ENCODE data around the gene TUBA4B. TPM values are rescaled to one million over a fixed set of nuclear protein-coding genes. Genes with fewer than 3 reads are reported as not detected.
"Not testable (repeated sequence)": the region's sequence is repeated elsewhere in the genome, so short reads cannot be mapped to it uniquely, and the experiment has no call there.

Gene TUBA4B
- total and polyA plus RNA-seq, 4 donors, result 0.38 to 1.5 (median 0.39) TPM; not detected in 1

GRCh38 chr2:219254590-219255201 is 1.7 kb downstream of the TUBA4B start:
- H3K4me1 ChIP-seq (ENCODE audit: control insufficient read depth, insufficient read depth, low read length), result peaks cover 35% of the 10 kb centered on the region
- H3K36me3 ChIP-seq (ENCODE audit: control insufficient read depth, insufficient read depth, low read length), result peaks cover 7% of the 10 kb centered on the region
- no peak overlapping the region for H3K27ac ChIP-seq (ENCODE audit: low read depth, low read length)
- no peaks in the 10 kb centered on the region for H3K9me3 ChIP-seq (ENCODE audit: control insufficient read depth, insufficient read depth, low read length)
- 22% methylated on average over 12 of the region's 12 CpGs for WGBS (ENCODE audit: insufficient coverage)
- no peak overlapping the region for H3K4me3 ChIP-seq (ENCODE audit: low read depth, low read length)
- DNase-seq (ENCODE audit: low read depth in 4 of 6, low spot score in 6 of 6), result no peak
- peaks cover 66% of the 10 kb centered on the region for H3K27me3 ChIP-seq (ENCODE audit: control insufficient read depth, insufficient read depth, low read length)

- 85% methylated on average over 5 of the region's 10 CpGs for WGBS (ENCODE audit: insufficient coverage)
- not testable (repeated sequence) for H3K36me3 ChIP-seq (ENCODE audit: control insufficient read depth, insufficient read depth, low read length)
Observed at GRCh38 chr2:219258942-219259341, 5.9 kb downstream of the TUBA4B start.

GRCh38 chr2:219261024-219261855 is 8.2 kb downstream of the TUBA4B start:
- Histone ChIP-seq H3K27ac (ENCODE audit: low read depth, low read length) (no peak overlapping the region), H3K36me3 (ENCODE audit: control insufficient read depth, insufficient read depth, low read length) (no peaks in the 10 kb centered on the region), H3K4me3 (ENCODE audit: low read depth, low read length) (no peak overlapping the region), H3K4me1 (ENCODE audit: control insufficient read depth, insufficient read depth, low read length) (no peaks in the 10 kb centered on the region), H3K9me3 (ENCODE audit: control insufficient read depth, insufficient read depth, low read length) (no peaks in the 10 kb centered on the region), H3K27me3 (ENCODE audit: control insufficient read depth, insufficient read depth, low read length) (peaks cover 40% of the 10 kb centered on the region)
- 49% methylated on average over 2 of the region's 5 CpGs for WGBS (ENCODE audit: insufficient coverage)
- no peak for DNase-seq (ENCODE audit: low read depth in 4 of 6, low spot score in 6 of 6)

More at GRCh38 chr2:219258942-219259341, 5.9 kb downstream of the TUBA4B start:
- not testable (repeated sequence) for H3K9me3 ChIP-seq (ENCODE audit: control insufficient read depth, insufficient read depth, low read length); H3K27ac ChIP-seq (ENCODE audit: low read depth, low read length); DNase-seq (ENCODE audit: low read depth in 4 of 6, low spot score in 6 of 6); H3K4me3 ChIP-seq (ENCODE audit: low read depth, low read length)
- H3K4me1 ChIP-seq (ENCODE audit: control insufficient read depth, insufficient read depth, low read length), result peaks cover 11% of the 10 kb centered on the region
- peaks cover 63% of the 10 kb centered on the region for H3K27me3 ChIP-seq (ENCODE audit: control insufficient read depth, insufficient read depth, low read length)

GRCh38 chr2:219266232-219266631 is 13.2 kb downstream of the TUBA4B start:
- Histone ChIP-seq H3K9me3 (ENCODE audit: control insufficient read depth, insufficient read depth, low read length) (no peaks in the 10 kb centered on the region), H3K27me3 (ENCODE audit: control insufficient read depth, insufficient read depth, low read length) (peaks cover 15% of the 10 kb centered on the region), H3K4me1 (ENCODE audit: control insufficient read depth, insufficient read depth, low read length) (no peaks in the 10 kb centered on the region), H3K27ac (ENCODE audit: low read depth, low read length) (no peak overlapping the region), H3K4me3 (ENCODE audit: low read depth, low read length) (no peak overlapping the region), H3K36me3 (ENCODE audit: control insufficient read depth, insufficient read depth, low read length) (no peaks in the 10 kb centered on the region)
- WGBS (ENCODE audit: insufficient coverage), result 62% methylated on average over 2 of the region's 5 CpGs
- no peak for DNase-seq (ENCODE audit: low read depth in 4 of 6, low spot score in 6 of 6)

GRCh38 chr2:219266886-219267285 is 13.8 kb downstream of the TUBA4B start:
- Histone ChIP-seq H3K27ac (ENCODE audit: low read depth, low read length) (no peak overlapping the region), H3K27me3 (ENCODE audit: control insufficient read depth, insufficient read depth, low read length) (peaks cover 9% of the 10 kb centered on the region), H3K9me3 (ENCODE audit: control insufficient read depth, insufficient read depth, low read length) (no peaks in the 10 kb centered on the region), H3K36me3 (ENCODE audit: control insufficient read depth, insufficient read depth, low read length) (no peaks in the 10 kb centered on the region), H3K4me1 (ENCODE audit: control insufficient read depth, insufficient read depth, low read length) (no peaks in the 10 kb centered on the region), H3K4me3 (ENCODE audit: low read depth, low read length) (no peak overlapping the region)
- 60% methylated on average over 1 of the region's 1 CpG for WGBS (ENCODE audit: insufficient coverage)
- no peak for DNase-seq (ENCODE audit: low read depth in 4 of 6, low spot score in 6 of 6)

- no peak overlapping the region for H3K4me3 ChIP-seq (ENCODE audit: low read depth, low read length)
- H3K36me3 ChIP-seq (ENCODE audit: control insufficient read depth, insufficient read depth, low read length), result no peaks in the 10 kb centered on the region
- no peak for DNase-seq (ENCODE audit: low read depth in 4 of 6, low spot score in 6 of 6)
- no peaks in the 10 kb centered on the region for H3K9me3 ChIP-seq (ENCODE audit: control insufficient read depth, insufficient read depth, low read length)
- no CpG with 5 or more reads among the region's 2 CpGs for WGBS (ENCODE audit: insufficient coverage)
- peaks cover 15% of the 10 kb centered on the region for H3K27me3 ChIP-seq (ENCODE audit: control insufficient read depth, insufficient read depth, low read length)
- H3K4me1 ChIP-seq (ENCODE audit: control insufficient read depth, insufficient read depth, low read length), result no peaks in the 10 kb centered on the region
- H3K27ac ChIP-seq (ENCODE audit: low read depth, low read length), result no peak overlapping the region
Observed at GRCh38 chr2:219268294-219268693, 15.3 kb downstream of the TUBA4B start.

GRCh38 chr2:219269362-219270054 is 16.5 kb downstream of the TUBA4B start:
- Histone ChIP-seq H3K27me3 (ENCODE audit: control insufficient read depth, insufficient read depth, low read length) (peaks cover 16% of the 10 kb centered on the region), H3K27ac (ENCODE audit: low read depth, low read length) (no peak overlapping the region), H3K36me3 (ENCODE audit: control insufficient read depth, insufficient read depth, low read length) (no peaks in the 10 kb centered on the region), H3K4me3 (ENCODE audit: low read depth, low read length) (no peak overlapping the region), H3K4me1 (ENCODE audit: control insufficient read depth, insufficient read depth, low read length) (no peaks in the 10 kb centered on the region), H3K9me3 (ENCODE audit: control insufficient read depth, insufficient read depth, low read length) (no peaks in the 10 kb centered on the region)
- DNase-seq (ENCODE audit: low read depth in 4 of 6, low spot score in 6 of 6), result no peak
- 59% methylated on average over 8 of the region's 8 CpGs for WGBS (ENCODE audit: insufficient coverage)

- 98% methylated on average over 5 of the region's 5 CpGs for WGBS (ENCODE audit: insufficient coverage)
- H3K27ac ChIP-seq (ENCODE audit: low read depth, low read length), result no peak overlapping the region
- no peak for DNase-seq (ENCODE audit: low read depth in 4 of 6, low spot score in 6 of 6)
- H3K9me3 ChIP-seq (ENCODE audit: control insufficient read depth, insufficient read depth, low read length), result no peaks in the 10 kb centered on the region
- no peaks in the 10 kb centered on the region for H3K36me3 ChIP-seq (ENCODE audit: control insufficient read depth, insufficient read depth, low read length)
- peaks cover 18% of the 10 kb centered on the region for H3K27me3 ChIP-seq (ENCODE audit: control insufficient read depth, insufficient read depth, low read length)
- no peaks in the 10 kb centered on the region for H3K4me1 ChIP-seq (ENCODE audit: control insufficient read depth, insufficient read depth, low read length)
- H3K4me3 ChIP-seq (ENCODE audit: low read depth, low read length), result no peak overlapping the region
Observed at GRCh38 chr2:219270055-219270372, 17.0 kb downstream of the TUBA4B start.

GRCh38 chr2:219271021-219271420 is 18.0 kb downstream of the TUBA4B start:
- 70% methylated on average over 2 of the region's 2 CpGs for whole genome bisulfite sequencing (ENCODE audit: insufficient coverage)

More at GRCh38 chr2:219271021-219271420, 18.0 kb downstream of the TUBA4B start:
- Histone ChIP-seq H3K27me3 (ENCODE audit: control insufficient read depth, insufficient read depth, low read length) (peaks cover 18% of the 10 kb centered on the region), H3K27ac (ENCODE audit: low read depth, low read length) (no peak overlapping the region), H3K4me1 (ENCODE audit: control insufficient read depth, insufficient read depth, low read length) (no peaks in the 10 kb centered on the region), H3K36me3 (ENCODE audit: control insufficient read depth, insufficient read depth, low read length) (no peaks in the 10 kb centered on the region), H3K4me3 (ENCODE audit: low read depth, low read length) (no peak overlapping the region), H3K9me3 (ENCODE audit: control insufficient read depth, insufficient read depth, low read length) (no peaks in the 10 kb centered on the region)
- no peak for DNase-seq (ENCODE audit: low read depth in 4 of 6, low spot score in 6 of 6)
